Activated CD8-positive, alpha-beta T cell treated with anti-CD3 and anti-CD28 coated beads, Interleukin-2, amount 10 ng/mL, durations not matched to agents 7 days and 5 days (primary cell): Measurements from ENCODE around the gene AFMID. TPM values are rescaled to one million over a fixed set of nuclear protein-coding genes. Genes with fewer than 3 reads are reported as not detected.
A peak's percentile ranks its signal among the peaks of the same experiment; 100 is the strongest.
"Not testable (repeated sequence)": the region's sequence is repeated elsewhere in the genome, so short reads cannot be mapped to it uniquely, and the experiment has no call there.

Experiments used
- ATAC-seq: fragments of 150-1000 bp; cut with Tn5 transposase; one replicate; pipeline ENCODE4 v1.10.0; 2021; ENCODE audit warnings: moderate library complexity
- CTCF ChIA-PET: fragments of 350-600 bp; sonication (Branson Sonifier 250); formaldehyde crosslinking; loops from one replicate; lab custom pipeline; 2021; ENCODE audit warnings: antibody characterized with exemption; lab: Charles Lee
- POLR2A ChIA-PET: fragments of 350-600 bp; sonication (Branson Sonifier 250); formaldehyde crosslinking; loops from one replicate; lab custom pipeline; 2021; ENCODE audit warnings: antibody characterized with exemption; lab: Charles Lee
- DNase-seq: peaks from one replicate; pipeline ENCODE4 v3.0.0-alpha.2; 2020
- H3K27ac Mint-ChIP-seq: one replicate; pipeline ENCODE4 v1.8.0; 2021; ENCODE audit warnings: mild to moderate bottlenecking, mixed read lengths
- H3K27me3 Mint-ChIP-seq: one replicate; pipeline ENCODE4 v1.8.0; 2021; ENCODE audit warnings: low read depth, mixed read lengths
- H3K36me3 Mint-ChIP-seq: one replicate; pipeline ENCODE4 v1.8.0; 2021; ENCODE audit warnings: low read depth, mixed read lengths
- H3K4me1 Mint-ChIP-seq: one replicate; pipeline ENCODE4 v1.8.0; 2021; ENCODE audit warnings: low read depth, mixed read lengths
- H3K4me3 Mint-ChIP-seq: one replicate; pipeline ENCODE4 v1.8.0; 2021; ENCODE audit warnings: mild to moderate bottlenecking, mixed read lengths
- H3K9me3 Mint-ChIP-seq: one replicate; pipeline ENCODE4 v1.8.0; 2022; ENCODE audit warnings: mixed read lengths; ENCODE audit not compliant: insufficient read depth
- total RNA-seq, 2 experiments: library from RNA; stranded (reverse); gene quantifications; one replicate each; pipeline ENCODE4 v1.2.3, GENCODE V29; 2021

AFMID gene
- total RNA-seq, 2 experiments from 2014 or later, result 17.7 to 20.7 TPM

DNA sequence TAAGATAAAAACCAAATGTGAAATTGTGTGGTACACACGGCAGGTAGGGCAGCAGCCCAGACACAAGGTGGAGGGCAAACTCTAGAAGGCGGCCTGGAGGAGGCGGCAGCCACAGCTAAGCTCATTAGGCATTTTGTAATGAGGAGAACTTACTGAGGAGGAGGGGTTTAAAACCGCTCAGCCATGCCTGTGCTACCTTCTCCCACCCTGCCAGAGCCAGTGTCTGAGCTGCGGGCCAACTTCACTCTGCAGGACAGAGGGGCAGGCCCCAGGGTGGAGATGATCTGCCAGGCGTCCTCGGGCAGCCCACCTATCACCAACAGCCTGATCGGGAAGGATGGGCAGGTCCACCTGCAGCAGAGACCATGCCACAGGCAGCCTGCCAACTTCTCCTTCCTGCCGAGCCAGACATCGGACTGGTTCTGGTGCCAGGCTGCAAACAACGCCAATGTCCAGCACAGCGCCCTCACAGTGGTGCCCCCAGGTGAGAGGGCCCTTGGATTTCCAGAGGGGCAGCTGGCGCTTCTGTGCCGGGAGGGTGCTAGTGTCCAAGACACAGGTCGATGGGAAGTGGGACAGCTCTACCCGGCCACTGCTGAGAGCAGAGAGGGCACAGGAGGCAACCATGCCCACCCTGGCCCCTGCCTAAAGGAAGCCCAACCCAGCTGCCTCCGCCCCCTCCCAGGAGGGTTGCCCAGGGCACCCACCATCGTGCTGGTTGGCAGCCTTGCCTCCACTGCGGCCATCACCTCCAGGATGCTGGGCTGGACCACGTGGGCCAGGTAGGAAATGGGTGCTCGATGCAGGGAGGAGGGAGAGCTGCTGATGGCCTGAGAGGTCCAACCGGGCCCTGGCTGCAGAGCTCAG, 23.0 kb upstream of the AFMID start:
- DNase-seq (no peak), ATAC-seq (no peak)
- Mint-ChIP-seq H3K36me3 (no peaks in the 10 kb centered on the region), H3K27ac (no peak overlapping the region), H3K27me3 (no peaks in the 10 kb centered on the region), H3K4me3 (no peak overlapping the region), H3K9me3 (no peaks in the 10 kb centered on the region), H3K4me1 (peaks cover 2% of the 10 kb centered on the region)
- ChIA-PET CTCF (interaction anchor here (1.0 to 1.4 kb wide), 2 partner anchors 27 to 30 kb away, joined by 3 read pairs; no protein-coding TSS in a partner anchor), POLR2A (interaction anchor here (0.9 to 1.0 kb wide), 2 partner anchors 20 to 36 kb away, joined by 3 to 4 read pairs; no protein-coding TSS in a partner anchor)

- no peak for ATAC-seq
- Mint-ChIP-seq H3K4me1 (peaks cover 9% of the 10 kb centered on the region), H3K36me3 (no peaks in the 10 kb centered on the region), H3K27me3 (no peaks in the 10 kb centered on the region), H3K27ac (no peak overlapping the region), H3K4me3 (no peak overlapping the region), H3K9me3 (no peaks in the 10 kb centered on the region)
- ChIA-PET CTCF (interaction anchor here (1.4 kb wide), 1 partner anchor 31 kb away, joined by 3 read pairs; no protein-coding TSS in a partner anchor), POLR2A (interaction anchor here (0.9 to 1.0 kb wide), 2 partner anchors 19 to 37 kb away, joined by 3 to 4 read pairs; no protein-coding TSS in a partner anchor)
- DNase-seq, result no peak
Measured at GRCh38 chr17:78164748-78165607, 22.2 kb upstream of the AFMID start.

DNA sequence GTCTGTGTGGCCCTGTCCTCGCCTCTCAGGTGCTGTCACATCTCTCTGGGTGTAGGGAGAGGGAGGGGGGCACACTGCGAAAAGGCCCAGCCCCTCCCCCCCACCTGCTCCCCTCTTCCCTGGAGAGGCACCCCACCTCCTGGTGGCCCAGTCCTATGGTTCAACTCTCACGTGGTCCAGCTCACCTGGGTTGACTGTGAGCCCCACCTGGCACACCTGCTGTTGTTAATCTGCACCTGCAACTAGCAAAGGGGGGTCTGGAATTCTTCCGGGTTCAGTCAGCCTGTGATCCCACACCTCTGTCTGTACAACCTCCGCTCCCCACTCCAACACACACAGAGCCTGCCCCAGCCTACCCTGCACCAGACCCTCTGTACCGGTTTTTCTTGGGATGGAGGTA, 20.7 kb upstream of the AFMID start:
- Mint-ChIP-seq H3K36me3 (no peaks in the 10 kb centered on the region), H3K27ac (no peak overlapping the region), H3K4me3 (no peak overlapping the region), H3K9me3 (no peaks in the 10 kb centered on the region), H3K27me3 (no peaks in the 10 kb centered on the region), H3K4me1 (peaks cover 22% of the 10 kb centered on the region)
- ATAC-seq (no peak), DNase-seq (no peak)
- CTCF ChIA-PET, result no interaction called here
- POLR2A ChIA-PET, result no interaction called here

DNA sequence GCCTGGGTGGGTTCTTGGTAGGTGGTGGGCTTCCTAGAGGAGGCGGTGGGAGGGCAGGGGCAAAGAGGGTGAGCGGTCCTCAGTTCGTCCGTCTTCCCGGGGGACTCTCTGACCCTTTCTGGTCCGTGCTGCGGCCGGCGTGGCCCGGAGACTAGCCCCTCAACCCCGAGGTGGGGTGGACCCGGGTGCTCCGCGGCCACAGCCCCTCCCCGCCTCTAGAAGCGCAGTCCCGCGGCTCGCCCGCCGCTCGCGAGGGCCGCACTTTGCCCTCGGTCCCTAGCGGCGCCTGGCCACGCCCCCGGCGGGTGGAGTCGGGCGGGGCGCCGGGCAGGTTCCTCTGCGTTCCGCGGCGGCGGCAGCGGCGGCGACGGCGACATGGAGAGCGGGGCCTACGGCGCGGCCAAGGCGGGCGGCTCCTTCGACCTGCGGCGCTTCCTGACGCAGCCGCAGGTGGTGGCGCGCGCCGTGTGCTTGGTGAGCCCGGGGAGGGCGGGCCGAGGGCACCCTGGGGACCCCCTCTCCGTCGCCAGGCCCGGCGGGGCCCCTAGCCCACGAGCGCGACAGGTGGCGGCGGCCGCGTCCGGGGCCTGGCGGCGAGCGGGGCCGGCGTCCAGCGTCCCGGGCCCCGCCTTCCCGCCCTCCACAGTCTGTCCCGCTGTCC, 18.8 kb upstream of the AFMID start, which contains the start of gene SYNGR2:
Gene SYNGR2, plus strand, starts transcription at position 340 of the 661 bp plus-strand sequence. Its CDS starts 36 bp downstream, at position 376.
- H3K9me3 Mint-ChIP-seq, result no peaks in the 10 kb centered on the region
- H3K4me3 Mint-ChIP-seq, result peak within 1 kb of the TSS; percentile 69
- POLR2A ChIA-PET, result interaction anchor here (0.6 kb wide), 1 partner anchor 44 kb away, joined by 4 read pairs; no protein-coding TSS in a partner anchor
- CTCF ChIA-PET, result no interaction called here
- peak within 1 kb of the TSS; percentile 69 for H3K27ac Mint-ChIP-seq
- peaks cover 11% of the 10 kb centered on the region for H3K36me3 Mint-ChIP-seq
- H3K4me1 Mint-ChIP-seq, result peaks cover 41% of the 10 kb centered on the region
- ATAC-seq, result peak; percentile 92
- peak; percentile 89 for DNase-seq
- H3K27me3 Mint-ChIP-seq, result no peaks in the 10 kb centered on the region

DNA sequence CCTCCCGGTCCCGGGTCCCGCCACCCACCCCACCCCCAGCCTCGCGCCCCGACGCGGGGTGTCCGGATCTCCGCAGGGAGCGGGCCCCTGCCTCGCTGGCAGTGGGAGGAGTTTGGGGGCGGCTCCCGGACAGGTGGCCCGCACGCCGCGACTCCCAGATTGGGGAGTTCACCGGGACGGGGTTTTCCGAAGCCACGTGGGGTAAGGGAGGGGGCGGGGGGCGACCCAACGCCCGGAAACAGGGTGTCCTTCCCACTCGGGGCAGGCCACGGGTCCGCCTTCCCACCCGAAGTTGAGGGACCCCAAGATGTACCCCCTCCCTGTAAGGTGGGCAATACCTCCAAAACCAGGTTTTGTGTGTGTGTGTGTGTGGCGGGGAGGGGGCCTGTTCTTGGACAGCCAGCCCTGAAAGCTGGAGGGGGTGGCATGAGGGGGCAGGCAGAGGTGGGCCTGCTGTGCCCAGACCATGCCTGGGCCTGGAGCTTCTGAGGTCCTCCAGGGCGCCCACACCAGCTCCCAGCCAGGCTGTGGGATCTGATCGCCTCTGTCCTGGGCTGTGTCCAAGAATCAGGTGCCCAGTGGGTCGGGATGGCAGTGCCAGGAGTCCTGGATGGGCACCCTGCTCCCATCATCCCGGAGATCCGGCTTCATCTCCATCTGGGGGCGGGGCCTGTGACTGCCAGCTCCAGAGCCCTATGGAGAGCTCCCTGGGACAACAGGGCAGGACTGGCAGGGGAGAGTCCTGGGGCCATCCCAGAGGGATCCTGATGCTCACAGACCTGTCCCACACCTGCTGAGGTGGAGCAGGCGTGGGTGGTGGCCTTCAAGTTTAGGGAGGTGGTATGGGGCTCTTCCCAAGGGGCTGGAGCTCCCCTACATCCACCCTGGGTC, 18.0 kb upstream of the AFMID start:
- ChIA-PET POLR2A (interaction anchor here (0.6 kb wide), 1 partner anchor 45 kb away, joined by 4 read pairs; no protein-coding TSS in a partner anchor), CTCF (interaction anchor here (1.2 kb wide), 1 partner anchor 150 kb away, joined by 3 read pairs; no protein-coding TSS in a partner anchor)
- DNase-seq (peak; percentile 41), ATAC-seq (peak; percentile 43)
- Mint-ChIP-seq H3K4me1 (peaks cover 49% of the 10 kb centered on the region), H3K4me3 (peak overlapping the region; percentile 69), H3K27me3 (no peaks in the 10 kb centered on the region), H3K27ac (peak overlapping the region; percentile 46), H3K36me3 (peaks cover 18% of the 10 kb centered on the region), H3K9me3 (no peaks in the 10 kb centered on the region)

DNA sequence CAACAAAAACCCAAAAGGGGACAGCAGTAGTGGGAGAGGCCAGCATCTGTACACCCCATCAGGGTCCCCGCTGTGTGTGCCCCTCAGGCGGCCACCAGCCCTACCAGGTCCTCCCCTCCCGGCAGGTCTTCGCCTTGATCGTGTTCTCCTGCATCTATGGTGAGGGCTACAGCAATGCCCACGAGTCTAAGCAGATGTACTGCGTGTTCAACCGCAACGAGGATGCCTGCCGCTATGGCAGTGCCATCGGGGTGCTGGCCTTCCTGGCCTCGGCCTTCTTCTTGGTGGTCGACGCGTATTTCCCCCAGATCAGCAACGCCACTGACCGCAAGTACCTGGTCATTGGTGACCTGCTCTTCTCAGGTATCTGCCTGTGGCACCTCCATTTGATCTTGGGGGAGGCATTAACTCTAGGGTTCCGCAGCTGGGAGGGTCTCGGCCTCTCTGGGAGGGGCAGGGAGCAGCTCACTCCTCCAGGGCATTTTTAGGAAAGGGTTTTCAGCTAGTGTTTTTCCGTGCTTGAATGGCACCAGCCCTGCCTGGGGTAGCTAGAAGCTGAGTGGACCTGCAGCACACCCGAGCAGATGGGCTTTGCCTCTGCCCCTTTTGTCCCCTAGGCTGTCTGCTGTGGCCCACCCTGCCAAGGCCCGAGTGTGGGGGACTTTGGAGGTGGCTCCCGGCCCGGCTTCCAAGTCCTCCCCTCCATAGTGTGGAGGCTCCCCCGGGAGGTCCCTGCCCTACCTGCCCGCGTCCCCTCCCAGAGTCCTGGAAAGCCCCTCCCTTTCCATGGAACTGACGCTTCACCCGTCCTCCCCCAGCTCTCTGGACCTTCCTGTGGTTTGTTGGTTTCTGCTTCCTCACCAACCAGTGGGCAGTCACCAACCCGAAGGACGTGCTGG, 16.2 kb upstream of the AFMID start:
- ChIA-PET POLR2A (interaction anchor here (1.2 kb wide), 1 partner anchor 16 kb away, joined by 3 read pairs; the partner anchor contains the start of gene TK1), CTCF (interaction anchor here (1.3 kb wide), 1 partner anchor 33 kb away, joined by 4 read pairs; no protein-coding TSS in a partner anchor)
- peaks cover 60% of the 10 kb centered on the region for H3K4me1 Mint-ChIP-seq
- no peaks in the 10 kb centered on the region for H3K9me3 Mint-ChIP-seq
- H3K36me3 Mint-ChIP-seq, result peaks cover 26% of the 10 kb centered on the region
- no peak for ATAC-seq
- H3K4me3 Mint-ChIP-seq, result no peak overlapping the region
- no peak for DNase-seq
- no peak overlapping the region for H3K27ac Mint-ChIP-seq
- H3K27me3 Mint-ChIP-seq, result no peaks in the 10 kb centered on the region

DNA sequence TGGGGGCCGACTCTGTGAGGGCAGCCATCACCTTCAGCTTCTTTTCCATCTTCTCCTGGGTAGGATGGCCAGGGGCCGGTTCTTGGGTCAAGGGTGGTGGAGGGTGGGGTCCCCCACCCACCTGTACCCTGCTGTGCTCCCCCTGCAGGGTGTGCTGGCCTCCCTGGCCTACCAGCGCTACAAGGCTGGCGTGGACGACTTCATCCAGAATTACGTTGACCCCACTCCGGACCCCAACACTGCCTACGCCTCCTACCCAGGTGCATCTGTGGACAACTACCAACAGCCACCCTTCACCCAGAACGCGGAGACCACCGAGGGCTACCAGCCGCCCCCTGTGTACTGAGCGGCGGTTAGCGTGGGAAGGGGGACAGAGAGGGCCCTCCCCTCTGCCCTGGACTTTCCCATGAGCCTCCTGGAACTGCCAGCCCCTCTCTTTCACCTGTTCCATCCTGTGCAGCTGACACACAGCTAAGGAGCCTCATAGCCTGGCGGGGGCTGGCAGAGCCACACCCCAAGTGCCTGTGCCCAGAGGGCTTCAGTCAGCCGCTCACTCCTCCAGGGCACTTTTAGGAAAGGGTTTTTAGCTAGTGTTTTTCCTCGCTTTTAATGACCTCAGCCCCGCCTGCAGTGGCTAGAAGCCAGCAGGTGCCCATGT, 15.4 kb upstream of the AFMID start:
- H3K4me1 Mint-ChIP-seq, result peaks cover 68% of the 10 kb centered on the region
- peak overlapping the region; percentile 82 for H3K27ac Mint-ChIP-seq
- H3K4me3 Mint-ChIP-seq, H3K9me3 Mint-ChIP-seq, H3K27me3 Mint-ChIP-seq, DNase-seq, ATAC-seq: not testable (repeated sequence)
- ChIA-PET CTCF (interaction anchor here (1.2 to 1.3 kb wide), 2 partner anchors 32 to 34 kb away, joined by 3 to 4 read pairs; no protein-coding TSS in a partner anchor), POLR2A (interaction anchor here (1.2 kb wide), 1 partner anchor 15 kb away, joined by 3 read pairs; the partner anchor contains the start of gene TK1)
- H3K36me3 Mint-ChIP-seq, result peaks cover 29% of the 10 kb centered on the region

DNA sequence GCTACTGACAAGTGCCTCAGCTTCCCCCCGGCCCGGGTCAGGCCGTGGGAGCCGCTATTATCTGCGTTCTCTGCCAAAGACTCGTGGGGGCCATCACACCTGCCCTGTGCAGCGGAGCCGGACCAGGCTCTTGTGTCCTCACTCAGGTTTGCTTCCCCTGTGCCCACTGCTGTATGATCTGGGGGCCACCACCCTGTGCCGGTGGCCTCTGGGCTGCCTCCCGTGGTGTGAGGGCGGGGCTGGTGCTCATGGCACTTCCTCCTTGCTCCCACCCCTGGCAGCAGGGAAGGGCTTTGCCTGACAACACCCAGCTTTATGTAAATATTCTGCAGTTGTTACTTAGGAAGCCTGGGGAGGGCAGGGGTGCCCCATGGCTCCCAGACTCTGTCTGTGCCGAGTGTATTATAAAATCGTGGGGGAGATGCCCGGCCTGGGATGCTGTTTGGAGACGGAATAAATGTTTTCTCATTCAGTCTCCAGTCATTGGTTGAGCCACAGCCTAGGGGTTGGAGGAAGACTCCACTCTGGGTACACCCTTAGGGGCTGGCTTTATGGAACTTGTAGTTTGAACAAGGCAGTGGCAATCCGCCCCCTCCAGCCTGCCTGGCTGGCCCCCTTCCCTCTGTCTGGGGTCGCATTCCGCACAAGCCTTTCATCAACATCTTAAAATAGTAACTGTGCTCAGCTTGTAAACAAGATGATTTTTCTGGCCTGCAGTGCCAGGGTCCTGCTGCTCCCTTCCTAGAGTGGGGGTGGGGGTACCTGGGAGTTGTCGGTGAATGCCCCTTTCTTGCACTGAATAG, 14.7 kb upstream of the AFMID start:
- ATAC-seq, result no peak
- POLR2A ChIA-PET, result interaction anchor here (1.2 kb wide), 1 partner anchor 14 kb away, joined by 3 read pairs; the partner anchor contains the start of gene TK1
- Mint-ChIP-seq H3K4me3 (no peak overlapping the region), H3K36me3 (peaks cover 35% of the 10 kb centered on the region), H3K27me3 (no peaks in the 10 kb centered on the region), H3K4me1 (peaks cover 74% of the 10 kb centered on the region), H3K9me3 (no peaks in the 10 kb centered on the region), H3K27ac (peak overlapping the region; percentile 82)
- no peak for DNase-seq
- CTCF ChIA-PET, result interaction anchor here (0.9 to 1.2 kb wide), 2 partner anchors 32 to 34 kb away, joined by 3 read pairs; no protein-coding TSS in a partner anchor
